GM12878 (cell line): Measurements from ENCODE around the gene GNG13.

Experiments
- CTCF ChIP-seq, 3 experiments: IDR thresholded peaks in 2 of 3; conservative IDR thresholded peaks in 1 of 3; 2 replicates each; pipeline ENCODE4 v1.5.1; 2011; ENCODE audit warnings: low read depth in 3 of 3, low read length in 3 of 3, mild to moderate bottlenecking in 3 of 3, control low read depth in 2 of 3, moderate library complexity in 2 of 3, inconsistent platforms in 1 of 3, mixed read lengths in 1 of 3; ENCODE audit not compliant: control insufficient read depth in 2 of 3, insufficient read depth in 1 of 3; ENCODE audit errors: extremely low read depth in 1 of 3
- FOXM1 ChIP-seq: IDR thresholded peaks from 2 replicates; pipeline ENCODE4 v1.6.1; 2012; ENCODE audit warnings: low read depth, mild to moderate bottlenecking, inconsistent platforms, low read length, moderate library complexity
- PRDM15 ChIP-seq: fragments of 450-650 bp; formaldehyde crosslinking; IDR thresholded peaks from 2 replicates; pipeline ENCODE4 v1.4.0; 2020; ENCODE audit warnings: mild to moderate bottlenecking, moderate library complexity
- REST ChIP-seq: IDR thresholded peaks from 2 replicates; pipeline ENCODE4 v1.6.1; 2012; ENCODE audit warnings: mild to moderate bottlenecking, low read depth, low read length

GRCh38 chr16:819336-820043 is 19.0 kb upstream of the GNG13 start:
- TF ChIP-seq REST: no peak
- no peak for TF ChIP-seq FOXM1
- no peak for TF ChIP-seq PRDM15 (CRISPR knock-in tag)
- no peak for TF ChIP-seq CTCF (IDR thresholded peaks at IDR 0.05 in 2 of 3, conservative IDR thresholded peaks at IDR 0.05 in 1 of 3; ENCODE audit: control insufficient read depth in 2 of 3, extremely low read depth in 1 of 3, insufficient read depth in 1 of 3, low read depth in 3 of 3, low read length in 3 of 3)
